Measurements from ENCODE around the gene LRRC23.
A peak's percentile ranks its signal among the peaks of the same experiment; 100 is the strongest.

The LRRC23 gene

GRCh38 chr12:6946033-6946919, 41.7 kb downstream of the LRRC23 start:
- no peak for DNase-seq

- DNase-seq, result no peak
These were observed 42.3 kb downstream of the LRRC23 start for GRCh38 chr12:6946920-6947374.

GRCh38 chr12:6947615-6948014, 43.0 kb downstream of the LRRC23 start:
- no peak for DNase-seq

- no peak for DNase-seq
These were observed 44.4 kb downstream of the LRRC23 start for GRCh38 chr12:6948873-6949594.

DNA sequence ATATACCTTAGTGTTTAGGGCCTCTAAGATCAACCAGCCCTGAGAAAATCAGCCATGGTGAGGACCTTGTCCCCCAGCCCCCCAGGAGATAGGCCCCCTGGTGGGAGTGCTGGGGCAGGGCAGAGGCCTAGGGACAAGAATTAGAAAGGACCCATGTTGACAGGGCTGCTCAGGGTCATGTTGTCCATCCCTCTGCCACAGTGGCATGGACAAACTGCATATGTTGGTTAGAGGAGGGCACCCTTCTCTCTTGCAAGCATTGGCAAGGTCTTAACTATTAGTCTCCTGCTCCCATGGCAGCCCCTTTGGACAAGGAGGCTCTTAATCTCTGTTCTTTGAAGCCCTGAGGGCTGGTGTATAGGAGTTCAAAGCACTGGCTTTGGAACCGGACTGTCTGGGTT, 45.8 kb downstream of the LRRC23 start:
- DNase-seq, result no peak

GRCh38 chr12:6950811-6951540, 46.4 kb downstream of the LRRC23 start, which contains the start of gene PTPN6:
PTPN6 (plus strand) TSS chr12:6951356; CDS start chr12:6951513, 157 bp downstream.
- DNase-seq, result no peak

GRCh38 chr12:6951551-6952120, 47.0 kb downstream of the LRRC23 start:
- DNase-seq, result no peak

- DNase-seq, result no peak
These were observed 47.7 kb downstream of the LRRC23 start for GRCh38 chr12:6952121-6952862.

GRCh38 chr12:6952863-6953441, 48.3 kb downstream of the LRRC23 start:
- no peak for DNase-seq

DNA sequence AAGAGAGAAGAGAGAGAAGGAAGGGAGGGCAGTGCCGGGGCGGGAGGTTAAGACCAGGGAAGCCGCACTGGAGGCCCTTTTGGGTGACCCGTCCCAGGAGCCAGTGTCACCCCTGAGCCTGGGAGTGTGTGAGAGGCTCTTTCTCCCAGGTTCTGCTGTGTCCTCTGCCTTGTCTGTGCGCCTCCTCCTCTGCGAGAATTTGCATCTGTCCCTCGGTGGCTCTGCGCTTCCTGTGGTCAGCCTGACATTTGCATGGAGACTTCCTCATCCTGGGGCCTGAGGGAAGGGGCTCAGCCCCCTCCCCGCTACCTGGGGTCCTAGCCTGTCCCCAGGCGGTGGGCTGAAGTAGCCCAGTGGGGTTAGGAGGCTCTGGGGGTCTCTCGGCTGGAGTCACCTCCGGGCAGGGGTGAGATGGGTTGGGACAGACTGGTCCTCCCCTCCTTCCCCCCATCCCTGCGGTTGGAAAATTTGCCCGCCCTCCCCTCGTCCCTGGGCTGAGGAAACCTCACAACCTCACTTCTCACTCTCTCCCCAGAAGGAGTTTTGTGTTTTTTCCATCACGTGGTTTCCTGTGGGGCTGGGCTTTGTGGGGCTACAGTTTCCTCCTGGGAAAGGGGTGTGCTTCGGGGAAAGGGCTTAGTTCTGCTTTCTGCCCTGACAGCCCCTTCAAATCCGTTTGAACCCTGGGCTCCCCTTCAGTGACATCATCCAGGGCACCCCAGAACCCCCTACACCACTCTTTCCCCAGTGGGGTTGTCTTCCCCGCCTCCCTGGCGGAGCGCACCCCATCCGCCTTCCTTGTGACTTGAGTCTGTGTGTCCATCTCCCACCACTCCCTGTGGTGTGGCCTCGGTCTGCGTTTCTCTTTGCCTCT, 49.1 kb downstream of the LRRC23 start:
- DNase-seq, result peak; percentile 77

DNA sequence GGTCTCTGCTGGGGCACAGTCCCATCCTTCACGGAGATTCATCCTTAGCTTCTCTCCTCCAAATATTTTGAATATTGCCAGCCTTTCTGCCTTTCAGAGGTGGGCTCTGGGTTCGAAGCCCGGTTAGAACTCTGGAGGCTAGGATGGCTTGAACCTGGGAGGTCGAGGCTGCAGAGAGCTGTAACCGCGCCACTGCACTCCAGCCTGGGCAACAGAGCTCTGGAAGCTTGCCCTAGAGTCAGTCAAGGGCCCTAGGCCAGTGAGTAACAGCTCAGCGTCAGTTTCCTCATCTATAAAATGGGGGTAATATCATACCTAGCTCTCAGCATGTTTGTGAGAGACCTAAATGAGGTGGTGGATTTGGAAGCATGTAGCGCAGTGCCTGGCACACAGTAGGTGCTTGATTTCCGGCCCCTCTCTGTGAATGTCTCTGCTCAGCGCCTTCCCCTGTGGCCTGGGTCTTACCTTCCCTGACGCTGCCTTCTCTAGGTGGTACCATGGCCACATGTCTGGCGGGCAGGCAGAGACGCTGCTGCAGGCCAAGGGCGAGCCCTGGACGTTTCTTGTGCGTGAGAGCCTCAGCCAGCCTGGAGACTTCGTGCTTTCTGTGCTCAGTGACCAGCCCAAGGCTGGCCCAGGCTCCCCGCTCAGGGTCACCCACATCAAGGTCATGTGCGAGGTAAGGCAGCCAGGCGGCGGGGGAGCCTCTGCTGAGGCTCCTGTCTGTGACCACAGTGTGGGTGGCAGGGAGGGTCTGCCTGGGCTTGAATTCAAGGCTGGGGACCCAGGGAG, 49.9 kb downstream of the LRRC23 start:
- no peak for DNase-seq

GRCh38 chr12:6955108-6956020, 50.7 kb downstream of the LRRC23 start:
- no peak for DNase-seq

DNA sequence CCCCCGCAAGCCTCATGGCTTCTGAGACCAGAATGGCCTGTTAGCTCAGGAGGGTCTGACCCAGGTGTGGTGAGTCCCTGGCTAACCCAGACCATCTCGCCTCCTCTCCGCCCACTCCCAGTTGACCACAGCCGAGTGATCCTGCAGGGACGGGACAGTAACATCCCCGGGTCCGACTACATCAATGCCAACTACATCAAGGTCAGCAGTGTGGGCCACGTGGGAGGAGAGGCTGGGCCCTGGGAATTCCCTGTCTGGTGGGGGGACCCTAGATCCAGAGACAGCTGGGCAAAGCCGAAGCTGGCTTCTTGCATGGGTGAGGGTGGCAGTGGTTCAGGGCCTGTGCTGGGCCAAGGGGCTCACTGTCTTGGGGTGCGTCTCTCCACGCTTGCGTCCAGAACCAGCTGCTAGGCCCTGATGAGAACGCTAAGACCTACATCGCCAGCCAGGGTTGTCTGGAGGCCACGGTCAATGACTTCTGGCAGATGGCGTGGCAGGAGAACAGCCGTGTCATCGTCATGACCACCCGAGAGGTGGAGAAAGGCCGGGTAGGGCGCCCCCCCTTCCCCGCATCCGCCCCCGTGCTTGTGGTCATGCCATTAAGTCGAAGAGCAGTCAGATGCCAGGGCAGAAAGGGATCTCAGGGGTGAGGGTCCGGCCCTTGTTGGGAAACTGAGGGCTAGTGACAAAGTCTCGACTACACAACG, 51.6 kb downstream of the LRRC23 start:
- no peak for DNase-seq

- DNase-seq, result no peak
These were observed 52.6 kb downstream of the LRRC23 start for GRCh38 chr12:6957151-6957701.

DNA sequence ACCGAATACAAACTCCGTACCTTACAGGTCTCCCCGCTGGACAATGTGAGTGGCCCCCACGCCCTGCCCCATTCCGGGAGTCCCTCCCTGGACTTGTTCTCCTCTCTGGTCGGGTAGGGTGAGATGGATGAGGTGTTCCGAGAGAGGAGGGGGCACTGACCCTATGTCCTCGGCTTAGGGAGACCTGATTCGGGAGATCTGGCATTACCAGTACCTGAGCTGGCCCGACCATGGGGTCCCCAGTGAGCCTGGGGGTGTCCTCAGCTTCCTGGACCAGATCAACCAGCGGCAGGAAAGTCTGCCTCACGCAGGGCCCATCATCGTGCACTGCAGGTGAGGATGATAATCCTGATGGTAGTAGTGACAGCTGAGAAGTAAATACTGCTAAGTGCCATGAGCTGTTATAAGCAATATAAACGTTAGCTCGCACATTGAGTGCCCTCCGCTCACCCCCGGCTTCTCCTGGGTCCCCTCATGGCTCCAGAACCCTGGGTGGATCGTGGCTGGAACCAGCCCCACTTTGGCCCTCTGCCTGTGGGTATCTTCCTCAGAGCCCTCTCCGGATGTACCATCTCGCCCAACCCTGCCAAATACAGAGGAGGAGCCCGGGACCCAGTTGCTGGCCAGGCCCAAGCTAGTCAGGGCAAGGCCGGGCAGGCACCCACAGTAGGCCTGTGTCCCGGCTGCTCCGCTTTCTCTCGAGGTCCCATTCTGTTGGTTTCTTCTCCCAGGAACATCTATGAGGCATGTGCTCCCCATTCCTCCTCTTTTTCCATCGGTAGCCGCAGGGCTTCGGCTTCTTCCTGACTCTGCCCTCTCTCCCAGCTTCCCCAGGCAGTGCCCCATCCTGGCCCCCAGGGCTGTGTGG, 53.4 kb downstream of the LRRC23 start:
- no peak for DNase-seq

- DNase-seq, result no peak
These were observed 54.0 kb downstream of the LRRC23 start for GRCh38 chr12:6958609-6959057.

Data from activated CD4-positive, alpha-beta T cell treated with anti-CD3 and anti-CD28 coated beads for 1 hour (primary cell).